GM10266 (cell line): Measurements from ENCODE around the gene CRIM1.

Source experiments
- DNase-seq: peaks from one replicate; pipeline ENCODE4 v3.0.0; 2012; ENCODE audit errors: extremely low spot score
- TF ChIP-seq, protein P1 (sequence below): IDR thresholded peaks from 2 replicates; pipeline ENCODE4 v1.5.1; 2012; ENCODE audit warnings: mild to moderate bottlenecking, low read depth; ENCODE audit not compliant: control insufficient read depth, insufficient read depth; ENCODE audit errors: missing control alignments

Gene CRIM1

DNA sequence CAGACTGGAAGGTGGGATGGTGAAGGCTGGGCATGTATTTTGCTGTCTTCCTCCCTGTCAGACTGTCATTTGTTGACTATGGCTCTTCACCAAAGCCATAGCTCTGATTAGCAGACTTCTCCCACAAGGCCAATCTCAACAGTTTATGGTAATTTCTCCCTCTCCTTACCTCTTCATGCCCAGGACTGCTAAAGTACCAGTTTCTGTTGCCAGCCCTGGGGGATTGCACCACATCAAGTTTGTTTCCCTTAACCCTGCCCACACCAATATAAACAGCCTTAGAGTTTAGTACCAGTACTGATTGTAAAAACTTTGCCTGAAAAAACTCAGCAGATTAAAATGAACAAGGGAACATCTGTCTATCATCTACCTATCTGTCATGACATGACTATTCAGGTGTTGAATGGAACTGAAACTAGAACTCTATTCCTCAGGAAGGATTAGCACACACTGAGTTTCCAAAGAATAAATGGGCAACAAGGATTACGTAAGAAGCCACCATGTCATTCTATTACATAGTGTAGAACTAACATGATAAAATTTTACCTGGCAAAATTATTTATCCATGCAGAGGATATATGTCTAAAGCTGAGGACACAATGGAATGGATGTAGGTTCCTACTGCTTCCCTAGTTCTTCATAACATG, 228.7 kb downstream of the CRIM1 start:
- no peak for DNase-seq
- TF ChIP-seq, protein P1, sequence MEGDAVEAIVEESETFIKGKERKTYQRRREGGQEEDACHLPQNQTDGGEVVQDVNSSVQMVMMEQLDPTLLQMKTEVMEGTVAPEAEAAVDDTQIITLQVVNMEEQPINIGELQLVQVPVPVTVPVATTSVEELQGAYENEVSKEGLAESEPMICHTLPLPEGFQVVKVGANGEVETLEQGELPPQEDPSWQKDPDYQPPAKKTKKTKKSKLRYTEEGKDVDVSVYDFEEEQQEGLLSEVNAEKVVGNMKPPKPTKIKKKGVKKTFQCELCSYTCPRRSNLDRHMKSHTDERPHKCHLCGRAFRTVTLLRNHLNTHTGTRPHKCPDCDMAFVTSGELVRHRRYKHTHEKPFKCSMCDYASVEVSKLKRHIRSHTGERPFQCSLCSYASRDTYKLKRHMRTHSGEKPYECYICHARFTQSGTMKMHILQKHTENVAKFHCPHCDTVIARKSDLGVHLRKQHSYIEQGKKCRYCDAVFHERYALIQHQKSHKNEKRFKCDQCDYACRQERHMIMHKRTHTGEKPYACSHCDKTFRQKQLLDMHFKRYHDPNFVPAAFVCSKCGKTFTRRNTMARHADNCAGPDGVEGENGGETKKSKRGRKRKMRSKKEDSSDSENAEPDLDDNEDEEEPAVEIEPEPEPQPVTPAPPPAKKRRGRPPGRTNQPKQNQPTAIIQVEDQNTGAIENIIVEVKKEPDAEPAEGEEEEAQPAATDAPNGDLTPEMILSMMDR, result no peak

DNA sequence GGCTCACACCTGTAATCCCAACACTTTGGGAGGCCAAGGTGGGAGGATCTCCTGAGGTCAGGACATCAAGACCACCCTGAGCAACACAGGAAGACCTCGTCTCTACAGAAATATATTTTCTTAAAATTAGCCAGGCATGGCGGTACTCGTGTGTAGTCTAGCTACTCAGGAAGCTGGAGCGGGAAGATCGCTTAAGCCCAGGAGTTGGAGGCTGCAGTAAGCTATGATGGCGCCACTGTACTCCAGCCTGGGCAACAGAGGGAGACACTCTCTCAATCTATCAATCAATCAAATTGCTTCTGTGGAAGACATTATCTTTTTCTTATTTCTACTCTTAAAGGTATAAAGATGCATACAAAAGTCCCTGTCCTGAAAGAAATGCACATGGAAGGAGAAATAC, 231.1 kb downstream of the CRIM1 start:
- DNase-seq, result no peak
- TF ChIP-seq, protein P1, result no peak

DNA sequence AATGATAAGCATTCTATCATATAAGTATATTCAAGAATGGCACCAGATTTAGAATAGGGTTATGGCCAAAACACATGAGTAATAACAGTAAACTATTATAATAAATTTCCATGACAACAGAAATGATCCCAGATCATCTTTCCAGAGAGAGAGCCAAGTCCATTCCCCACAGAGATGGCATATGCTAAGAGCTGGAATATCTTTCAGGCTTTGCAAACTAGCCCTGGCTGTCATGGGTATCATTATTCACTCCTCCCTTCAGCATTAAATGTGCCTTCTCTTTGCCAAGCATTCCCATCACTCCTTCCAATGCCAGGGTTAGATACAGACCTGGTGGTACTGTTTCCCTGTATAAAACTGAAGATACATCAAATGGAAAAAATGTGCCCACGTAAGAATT, 231.5 kb downstream of the CRIM1 start:
- TF ChIP-seq, protein P1, result no peak
- no peak for DNase-seq

DNA sequence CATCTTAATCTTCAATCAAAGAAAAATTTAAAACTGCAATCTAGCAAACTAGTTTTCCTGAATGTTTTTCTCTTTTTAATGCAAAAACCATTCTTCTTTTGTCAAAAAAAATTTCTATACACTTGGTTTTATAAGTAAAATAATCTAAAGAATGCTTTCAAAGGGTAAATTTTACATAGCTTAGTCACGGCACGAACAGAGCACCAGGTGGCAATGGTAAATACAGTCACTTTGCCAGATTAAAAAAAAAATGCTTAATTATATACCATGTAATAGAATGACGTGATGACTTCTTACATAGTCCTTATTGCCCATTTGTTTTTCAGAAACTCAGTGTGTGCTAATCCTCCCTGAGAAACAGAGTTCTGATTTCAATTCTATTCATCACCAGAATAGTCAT, 232.0 kb downstream of the CRIM1 start:
- TF ChIP-seq, protein P1, result no peak
- DNase-seq, result no peak

DNA sequence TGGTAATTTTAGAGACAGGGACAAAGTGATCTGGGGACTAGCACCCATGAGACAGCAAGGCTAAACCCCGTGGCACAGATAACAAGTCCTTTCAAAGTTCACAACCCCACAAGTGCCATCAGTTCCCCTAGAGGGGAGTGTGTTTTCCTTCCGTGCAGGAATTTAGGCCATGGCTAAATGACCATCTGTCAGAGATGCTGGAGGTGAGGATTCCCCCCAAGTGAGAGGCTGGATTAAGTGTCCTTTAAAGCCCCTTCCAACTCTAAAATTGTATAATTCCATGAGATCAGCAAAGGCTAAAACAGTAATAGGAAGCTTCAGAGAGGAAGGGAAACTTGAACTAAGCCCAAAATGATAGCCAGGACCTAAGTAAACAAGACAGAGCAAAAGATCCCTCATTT, 233.7 kb downstream of the CRIM1 start:
- no peak for DNase-seq
- TF ChIP-seq, protein P1, result no peak

DNA sequence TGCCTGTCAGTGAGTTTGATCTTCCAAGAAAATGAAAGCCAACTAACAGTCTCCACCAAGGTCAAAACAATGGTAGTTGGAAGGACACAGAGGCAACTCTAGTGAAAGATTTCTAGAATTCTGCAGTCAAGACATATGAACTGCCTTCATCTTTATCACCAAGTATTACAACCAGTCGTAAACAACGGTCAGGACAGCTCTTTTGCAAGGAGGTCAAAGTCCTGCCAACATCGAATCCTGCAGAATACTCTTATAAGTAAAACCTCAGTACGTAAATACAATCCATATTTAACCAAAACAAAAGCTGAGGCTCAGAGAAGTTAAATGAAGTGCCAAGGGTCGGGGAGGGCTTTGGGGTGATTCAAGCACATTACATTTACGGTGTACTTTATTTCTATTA, 239.3 kb downstream of the CRIM1 start:
- TF ChIP-seq, protein P1, result no peak
- DNase-seq, result no peak

DNA sequence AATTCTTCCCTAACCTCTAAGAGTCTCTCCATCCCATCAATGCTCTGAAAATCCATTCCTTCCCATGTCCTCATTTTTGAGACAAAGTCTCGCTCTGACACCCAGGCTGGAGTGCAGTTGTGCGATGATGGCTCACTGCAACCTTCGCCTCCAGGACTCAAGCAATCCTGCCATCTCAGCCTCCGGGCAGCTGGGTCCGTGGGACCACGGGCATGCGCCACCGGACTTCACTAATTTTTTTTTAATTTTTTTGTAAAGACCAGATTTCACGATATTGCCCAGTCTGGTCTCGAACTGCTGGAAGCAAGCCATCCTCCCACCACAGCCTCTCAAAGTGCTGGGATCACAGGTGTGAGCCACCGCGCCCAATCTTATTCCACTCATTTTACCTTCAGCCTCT, 240.8 kb downstream of the CRIM1 start:
- TF ChIP-seq, protein P1, result no peak
- DNase-seq, result no peak
